Measurements from ENCODE around the gene RDM1. TPM values are rescaled to one million over a fixed set of nuclear protein-coding genes. Genes with fewer than 3 reads are reported as not detected.

Gene RDM1
- total RNA-seq, 1 experiment from 2014 or later, result 4.7 TPM

DNA sequence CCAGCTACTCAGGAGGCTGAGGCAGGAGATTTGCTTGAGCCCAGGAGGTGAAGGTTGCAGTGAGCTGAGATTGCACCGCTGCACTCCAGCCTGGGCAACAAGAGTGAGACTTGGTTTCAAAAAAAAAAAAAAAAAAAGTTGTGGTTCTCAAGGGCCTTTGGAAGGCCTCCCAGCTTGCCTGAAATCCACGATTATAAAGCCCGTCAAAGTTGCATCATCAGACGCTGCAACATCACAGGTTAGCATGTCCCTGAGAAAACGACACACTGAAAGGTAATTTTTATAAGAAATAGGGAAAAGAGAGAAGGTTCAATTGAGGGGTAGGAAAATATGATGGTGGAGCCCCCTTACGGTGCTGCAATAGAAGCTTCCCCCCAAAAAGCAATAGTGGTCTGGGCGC, 17.5 kb upstream of the RDM1 start:
- Mint-ChIP-seq H3K4me3 (no peak overlapping the region), H3K27me3 (ENCODE audit: low read depth) (no peaks in the 10 kb centered on the region; the same call in 1 of the 2 replicates), H3K27ac (no peak overlapping the region), H3K36me3 (no peaks in the 10 kb centered on the region), H3K4me1 (no peaks in the 10 kb centered on the region; the same call in 1 of the 2 replicates), H3K9me3 (no peaks in the 10 kb centered on the region)
- CTCF ChIA-PET, result interaction anchor here (0.6 to 2.9 kb wide), 9 partner anchors 9 to 201 kb away, joined by 3 to 12 read pairs (median 4); partner anchors contain the start of gene RDM1
- TF ChIP-seq ZNF121 (CRISPR knock-in tag; IDR thresholded peaks at IDR 0.05) (no peak), ZNF317 (CRISPR knock-in tag; IDR thresholded peaks at IDR 0.05; ENCODE audit: borderline replicate concordance, low read depth) (no peak)
- TF ChIP-seq, protein P1, sequence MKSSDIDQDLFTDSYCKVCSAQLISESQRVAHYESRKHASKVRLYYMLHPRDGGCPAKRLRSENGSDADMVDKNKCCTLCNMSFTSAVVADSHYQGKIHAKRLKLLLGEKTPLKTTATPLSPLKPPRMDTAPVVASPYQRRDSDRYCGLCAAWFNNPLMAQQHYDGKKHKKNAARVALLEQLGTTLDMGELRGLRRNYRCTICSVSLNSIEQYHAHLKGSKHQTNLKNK (CRISPR knock-in tag; IDR thresholded peaks at IDR 0.05), result no peak
- ATAC-seq, result no peak
- POLR2A ChIA-PET, result interaction anchor here (0.6 kb wide), 1 partner anchor 9 kb away, joined by 4 read pairs; no protein-coding TSS in a partner anchor
- DNase-seq (ENCODE audit: low spot score), result no peak

DNA sequence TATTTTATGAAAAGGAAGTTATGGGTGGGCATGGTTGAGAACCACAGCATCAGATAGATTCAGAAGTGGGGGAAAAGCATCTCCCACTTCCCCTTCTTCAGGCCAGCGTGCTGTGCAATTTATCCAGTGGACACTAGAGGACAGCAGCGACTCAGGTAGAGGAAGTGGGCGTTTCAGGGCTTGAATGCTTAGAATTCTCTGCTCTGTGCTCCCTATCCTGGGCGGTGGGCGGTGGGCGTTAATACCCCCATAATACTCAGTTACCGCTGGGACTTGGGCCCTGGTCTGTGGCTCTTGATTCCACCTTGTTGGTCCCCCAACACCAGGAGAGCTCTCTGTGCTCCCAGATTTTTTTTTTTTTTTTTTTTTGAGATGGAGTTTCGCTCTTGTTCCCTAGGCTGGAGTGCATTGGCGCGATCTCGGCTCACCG, 16.6 kb upstream of the RDM1 start:
- no peaks in the 10 kb centered on the region for H3K36me3 Mint-ChIP-seq
- no peak overlapping the region for H3K27ac Mint-ChIP-seq
- ChIA-PET CTCF (interaction anchor here (0.7 to 2.9 kb wide), 5 partner anchors 14 to 202 kb away, joined by 4 to 12 read pairs (median 7); partner anchors contain the start of gene RDM1), POLR2A (no interaction called here)
- H3K9me3 Mint-ChIP-seq, result no peaks in the 10 kb centered on the region
- peak; percentile 97 for ATAC-seq
- H3K27me3 Mint-ChIP-seq (ENCODE audit: low read depth), result no peaks in the 10 kb centered on the region; the same call in 1 of the 2 replicates
- H3K4me3 Mint-ChIP-seq, result no peak overlapping the region
- H3K4me1 Mint-ChIP-seq, result no peaks in the 10 kb centered on the region
- TF ChIP-seq, protein P2, sequence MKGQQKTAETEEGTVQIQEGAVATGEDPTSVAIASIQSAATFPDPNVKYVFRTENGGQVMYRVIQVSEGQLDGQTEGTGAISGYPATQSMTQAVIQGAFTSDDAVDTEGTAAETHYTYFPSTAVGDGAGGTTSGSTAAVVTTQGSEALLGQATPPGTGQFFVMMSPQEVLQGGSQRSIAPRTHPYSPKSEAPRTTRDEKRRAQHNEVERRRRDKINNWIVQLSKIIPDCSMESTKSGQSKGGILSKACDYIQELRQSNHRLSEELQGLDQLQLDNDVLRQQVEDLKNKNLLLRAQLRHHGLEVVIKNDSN (CRISPR knock-in tag; IDR thresholded peaks at IDR 0.05), result no peak
- TF ChIP-seq, protein P3, sequence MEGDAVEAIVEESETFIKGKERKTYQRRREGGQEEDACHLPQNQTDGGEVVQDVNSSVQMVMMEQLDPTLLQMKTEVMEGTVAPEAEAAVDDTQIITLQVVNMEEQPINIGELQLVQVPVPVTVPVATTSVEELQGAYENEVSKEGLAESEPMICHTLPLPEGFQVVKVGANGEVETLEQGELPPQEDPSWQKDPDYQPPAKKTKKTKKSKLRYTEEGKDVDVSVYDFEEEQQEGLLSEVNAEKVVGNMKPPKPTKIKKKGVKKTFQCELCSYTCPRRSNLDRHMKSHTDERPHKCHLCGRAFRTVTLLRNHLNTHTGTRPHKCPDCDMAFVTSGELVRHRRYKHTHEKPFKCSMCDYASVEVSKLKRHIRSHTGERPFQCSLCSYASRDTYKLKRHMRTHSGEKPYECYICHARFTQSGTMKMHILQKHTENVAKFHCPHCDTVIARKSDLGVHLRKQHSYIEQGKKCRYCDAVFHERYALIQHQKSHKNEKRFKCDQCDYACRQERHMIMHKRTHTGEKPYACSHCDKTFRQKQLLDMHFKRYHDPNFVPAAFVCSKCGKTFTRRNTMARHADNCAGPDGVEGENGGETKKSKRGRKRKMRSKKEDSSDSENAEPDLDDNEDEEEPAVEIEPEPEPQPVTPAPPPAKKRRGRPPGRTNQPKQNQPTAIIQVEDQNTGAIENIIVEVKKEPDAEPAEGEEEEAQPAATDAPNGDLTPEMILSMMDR (IDR thresholded peaks at IDR 0.05), result peak; percentile 64
- DNase-seq (ENCODE audit: low spot score), result peak; percentile 74

DNA sequence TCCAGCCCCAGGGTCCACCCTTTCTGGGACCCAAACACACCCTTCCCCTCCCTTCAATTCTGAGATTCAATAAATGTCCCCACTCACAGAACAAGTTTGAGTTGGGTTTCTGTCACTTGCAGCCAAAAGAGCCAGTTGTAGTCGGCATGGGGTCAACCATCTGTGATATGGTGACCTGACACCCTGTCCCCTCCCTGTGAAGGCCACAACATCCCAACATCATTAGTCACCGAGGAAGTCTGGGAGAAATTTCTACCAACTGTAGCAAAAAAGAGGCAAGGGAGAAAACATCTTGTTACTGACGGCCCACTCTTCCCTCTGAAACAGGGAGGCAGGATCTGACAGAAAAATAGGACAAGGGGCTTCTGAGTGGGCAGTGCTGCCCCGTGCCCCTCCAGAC, 13.6 kb upstream of the RDM1 start:
- TF ChIP-seq ZNF317 (CRISPR knock-in tag; IDR thresholded peaks at IDR 0.05; ENCODE audit: borderline replicate concordance, low read depth) (no peak), HMGA2 (CRISPR knock-in tag; IDR thresholded peaks at IDR 0.05) (no peak), ZNF671 (CRISPR knock-in tag; IDR thresholded peaks at IDR 0.05) (no peak), SMAD3 (CRISPR knock-in tag; IDR thresholded peaks at IDR 0.05; ENCODE audit: borderline replicate concordance) (no peak), GRHL2 (CRISPR knock-in tag; IDR thresholded peaks at IDR 0.05; ENCODE audit: insufficient replicate concordance, severe bottlenecking) (no peak)
- TF ChIP-seq, protein P4, sequence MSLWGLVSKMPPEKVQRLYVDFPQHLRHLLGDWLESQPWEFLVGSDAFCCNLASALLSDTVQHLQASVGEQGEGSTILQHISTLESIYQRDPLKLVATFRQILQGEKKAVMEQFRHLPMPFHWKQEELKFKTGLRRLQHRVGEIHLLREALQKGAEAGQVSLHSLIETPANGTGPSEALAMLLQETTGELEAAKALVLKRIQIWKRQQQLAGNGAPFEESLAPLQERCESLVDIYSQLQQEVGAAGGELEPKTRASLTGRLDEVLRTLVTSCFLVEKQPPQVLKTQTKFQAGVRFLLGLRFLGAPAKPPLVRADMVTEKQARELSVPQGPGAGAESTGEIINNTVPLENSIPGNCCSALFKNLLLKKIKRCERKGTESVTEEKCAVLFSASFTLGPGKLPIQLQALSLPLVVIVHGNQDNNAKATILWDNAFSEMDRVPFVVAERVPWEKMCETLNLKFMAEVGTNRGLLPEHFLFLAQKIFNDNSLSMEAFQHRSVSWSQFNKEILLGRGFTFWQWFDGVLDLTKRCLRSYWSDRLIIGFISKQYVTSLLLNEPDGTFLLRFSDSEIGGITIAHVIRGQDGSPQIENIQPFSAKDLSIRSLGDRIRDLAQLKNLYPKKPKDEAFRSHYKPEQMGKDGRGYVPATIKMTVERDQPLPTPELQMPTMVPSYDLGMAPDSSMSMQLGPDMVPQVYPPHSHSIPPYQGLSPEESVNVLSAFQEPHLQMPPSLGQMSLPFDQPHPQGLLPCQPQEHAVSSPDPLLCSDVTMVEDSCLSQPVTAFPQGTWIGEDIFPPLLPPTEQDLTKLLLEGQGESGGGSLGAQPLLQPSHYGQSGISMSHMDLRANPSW (CRISPR knock-in tag; conservative IDR thresholded peaks at IDR 0.05; ENCODE audit: low read depth), result no peak
- TF ChIP-seq, protein P3 (IDR thresholded peaks at IDR 0.05), result no peak
- TF ChIP-seq, protein P5, sequence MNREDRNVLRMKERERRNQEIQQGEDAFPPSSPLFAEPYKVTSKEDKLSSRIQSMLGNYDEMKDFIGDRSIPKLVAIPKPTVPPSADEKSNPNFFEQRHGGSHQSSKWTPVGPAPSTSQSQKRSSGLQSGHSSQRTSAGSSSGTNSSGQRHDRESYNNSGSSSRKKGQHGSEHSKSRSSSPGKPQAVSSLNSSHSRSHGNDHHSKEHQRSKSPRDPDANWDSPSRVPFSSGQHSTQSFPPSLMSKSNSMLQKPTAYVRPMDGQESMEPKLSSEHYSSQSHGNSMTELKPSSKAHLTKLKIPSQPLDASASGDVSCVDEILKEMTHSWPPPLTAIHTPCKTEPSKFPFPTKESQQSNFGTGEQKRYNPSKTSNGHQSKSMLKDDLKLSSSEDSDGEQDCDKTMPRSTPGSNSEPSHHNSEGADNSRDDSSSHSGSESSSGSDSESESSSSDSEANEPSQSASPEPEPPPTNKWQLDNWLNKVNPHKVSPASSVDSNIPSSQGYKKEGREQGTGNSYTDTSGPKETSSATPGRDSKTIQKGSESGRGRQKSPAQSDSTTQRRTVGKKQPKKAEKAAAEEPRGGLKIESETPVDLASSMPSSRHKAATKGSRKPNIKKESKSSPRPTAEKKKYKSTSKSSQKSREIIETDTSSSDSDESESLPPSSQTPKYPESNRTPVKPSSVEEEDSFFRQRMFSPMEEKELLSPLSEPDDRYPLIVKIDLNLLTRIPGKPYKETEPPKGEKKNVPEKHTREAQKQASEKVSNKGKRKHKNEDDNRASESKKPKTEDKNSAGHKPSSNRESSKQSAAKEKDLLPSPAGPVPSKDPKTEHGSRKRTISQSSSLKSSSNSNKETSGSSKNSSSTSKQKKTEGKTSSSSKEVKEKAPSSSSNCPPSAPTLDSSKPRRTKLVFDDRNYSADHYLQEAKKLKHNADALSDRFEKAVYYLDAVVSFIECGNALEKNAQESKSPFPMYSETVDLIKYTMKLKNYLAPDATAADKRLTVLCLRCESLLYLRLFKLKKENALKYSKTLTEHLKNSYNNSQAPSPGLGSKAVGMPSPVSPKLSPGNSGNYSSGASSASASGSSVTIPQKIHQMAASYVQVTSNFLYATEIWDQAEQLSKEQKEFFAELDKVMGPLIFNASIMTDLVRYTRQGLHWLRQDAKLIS (CRISPR knock-in tag; IDR thresholded peaks at IDR 0.05; ENCODE audit: borderline replicate concordance), result no peak
- TF ChIP-seq, protein P6, sequence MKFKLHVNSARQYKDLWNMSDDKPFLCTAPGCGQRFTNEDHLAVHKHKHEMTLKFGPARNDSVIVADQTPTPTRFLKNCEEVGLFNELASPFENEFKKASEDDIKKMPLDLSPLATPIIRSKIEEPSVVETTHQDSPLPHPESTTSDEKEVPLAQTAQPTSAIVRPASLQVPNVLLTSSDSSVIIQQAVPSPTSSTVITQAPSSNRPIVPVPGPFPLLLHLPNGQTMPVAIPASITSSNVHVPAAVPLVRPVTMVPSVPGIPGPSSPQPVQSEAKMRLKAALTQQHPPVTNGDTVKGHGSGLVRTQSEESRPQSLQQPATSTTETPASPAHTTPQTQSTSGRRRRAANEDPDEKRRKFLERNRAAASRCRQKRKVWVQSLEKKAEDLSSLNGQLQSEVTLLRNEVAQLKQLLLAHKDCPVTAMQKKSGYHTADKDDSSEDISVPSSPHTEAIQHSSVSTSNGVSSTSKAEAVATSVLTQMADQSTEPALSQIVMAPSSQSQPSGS (CRISPR knock-in tag; IDR thresholded peaks at IDR 0.05; ENCODE audit: borderline replicate concordance, low read depth), result no peak
- TF ChIP-seq, protein P7, sequence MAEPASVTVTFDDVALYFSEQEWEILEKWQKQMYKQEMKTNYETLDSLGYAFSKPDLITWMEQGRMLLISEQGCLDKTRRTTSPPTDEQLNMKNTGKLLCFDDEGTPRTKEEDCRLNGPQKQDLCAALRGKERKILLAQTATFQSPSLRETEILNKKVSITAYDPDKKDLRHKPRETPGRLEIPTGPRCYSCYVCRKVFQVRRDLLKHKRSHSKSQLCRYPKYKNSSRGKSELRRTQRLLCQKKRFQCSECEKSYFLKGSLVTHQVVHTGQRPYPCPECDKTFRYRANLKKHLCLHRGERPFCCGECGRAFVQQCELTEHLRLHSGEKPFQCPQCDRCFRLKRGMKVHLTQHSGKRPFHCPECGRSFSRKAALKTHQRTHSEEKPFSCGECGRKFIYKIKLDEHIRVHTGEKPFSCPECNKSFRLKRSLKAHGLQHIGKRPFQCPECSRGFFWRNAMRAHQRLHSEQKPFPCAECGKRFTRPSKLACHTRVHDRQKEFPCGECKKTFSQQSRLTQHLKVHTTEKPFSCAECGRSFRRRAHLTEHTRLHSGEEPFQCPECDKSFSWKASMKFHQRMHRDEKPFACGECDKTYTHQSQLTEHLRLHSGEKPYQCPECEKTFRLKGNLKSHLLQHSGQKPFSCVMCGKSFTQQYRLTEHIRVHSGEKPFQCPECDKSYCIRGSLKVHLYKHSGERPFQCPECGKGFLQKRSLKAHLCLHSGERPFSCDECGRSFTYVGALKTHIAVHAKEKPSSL (CRISPR knock-in tag; conservative IDR thresholded peaks at IDR 0.05), result no peak
- ChIA-PET POLR2A (no interaction called here), CTCF (no interaction called here)
- H3K36me3 Mint-ChIP-seq, result no peaks in the 10 kb centered on the region
- no peaks in the 10 kb centered on the region; the same call in 1 of the 2 replicates for H3K27me3 Mint-ChIP-seq (ENCODE audit: low read depth)
- no peaks in the 10 kb centered on the region; the same call in 1 of the 2 replicates for H3K9me3 Mint-ChIP-seq
- no peak overlapping the region for H3K27ac Mint-ChIP-seq
- no peaks in the 10 kb centered on the region for H3K4me1 Mint-ChIP-seq
- no peak overlapping the region for H3K4me3 Mint-ChIP-seq
- ATAC-seq (no peak), DNase-seq (ENCODE audit: low spot score) (no peak)
